GM13976 (cell line): ENCODE results near the gene KLHL5.

Experiments used
- DNase-seq: peaks from one replicate; pipeline ENCODE4 v3.0.0; 2012; ENCODE audit warnings: low spot score
- in situ Hi-C: fragments of 300-500 bp; cut with MboI; formaldehyde crosslinking; loops from one replicate; pipeline ENCODE4 v1.12.0; 2022; ENCODE audit warnings: low sequenced_read_pairs, mixed read lengths, inconsistent platforms; ENCODE audit not compliant: unreplicated experiment
- TF ChIP-seq, protein P1 (sequence below): IDR thresholded peaks from 2 replicates; pipeline ENCODE4 v1.5.1; 2012; ENCODE audit warnings: borderline replicate concordance, mild to moderate bottlenecking; ENCODE audit not compliant: insufficient read depth; ENCODE audit errors: extremely low read depth, missing control alignments, control extremely low read depth

KLHL5 gene

GRCh38 chr4:39061457-39061856 is 575 bp upstream of the KLHL5 start:
- TF ChIP-seq, protein P1, sequence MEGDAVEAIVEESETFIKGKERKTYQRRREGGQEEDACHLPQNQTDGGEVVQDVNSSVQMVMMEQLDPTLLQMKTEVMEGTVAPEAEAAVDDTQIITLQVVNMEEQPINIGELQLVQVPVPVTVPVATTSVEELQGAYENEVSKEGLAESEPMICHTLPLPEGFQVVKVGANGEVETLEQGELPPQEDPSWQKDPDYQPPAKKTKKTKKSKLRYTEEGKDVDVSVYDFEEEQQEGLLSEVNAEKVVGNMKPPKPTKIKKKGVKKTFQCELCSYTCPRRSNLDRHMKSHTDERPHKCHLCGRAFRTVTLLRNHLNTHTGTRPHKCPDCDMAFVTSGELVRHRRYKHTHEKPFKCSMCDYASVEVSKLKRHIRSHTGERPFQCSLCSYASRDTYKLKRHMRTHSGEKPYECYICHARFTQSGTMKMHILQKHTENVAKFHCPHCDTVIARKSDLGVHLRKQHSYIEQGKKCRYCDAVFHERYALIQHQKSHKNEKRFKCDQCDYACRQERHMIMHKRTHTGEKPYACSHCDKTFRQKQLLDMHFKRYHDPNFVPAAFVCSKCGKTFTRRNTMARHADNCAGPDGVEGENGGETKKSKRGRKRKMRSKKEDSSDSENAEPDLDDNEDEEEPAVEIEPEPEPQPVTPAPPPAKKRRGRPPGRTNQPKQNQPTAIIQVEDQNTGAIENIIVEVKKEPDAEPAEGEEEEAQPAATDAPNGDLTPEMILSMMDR: no peak
- no peak for DNase-seq
- in situ Hi-C loops: no loop called here

DNA sequence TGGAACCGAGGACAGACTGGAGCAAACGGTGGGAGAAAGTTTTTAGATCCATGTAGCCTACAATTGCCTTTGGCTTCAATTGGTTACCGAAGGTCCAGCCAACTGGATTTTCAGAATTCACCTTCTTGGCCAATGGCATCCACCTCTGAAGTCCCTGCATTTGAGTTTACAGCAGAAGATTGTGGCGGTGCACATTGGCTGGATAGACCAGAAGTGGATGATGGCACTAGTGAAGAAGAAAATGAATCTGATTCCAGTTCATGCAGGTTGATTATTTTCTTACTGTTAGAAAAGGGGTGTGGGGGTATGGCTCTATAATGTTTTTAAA is 702 bp downstream of the KLHL5 start:
- TF ChIP-seq, protein P1: no peak
- in situ Hi-C loops: no loop called here
- no peak for DNase-seq

- TF ChIP-seq, protein P1: no peak
- no peak for DNase-seq
- in situ Hi-C loops: no loop called here
These were observed 1.4 kb downstream of the KLHL5 start for GRCh38 chr4:39063430-39063829.

DNA sequence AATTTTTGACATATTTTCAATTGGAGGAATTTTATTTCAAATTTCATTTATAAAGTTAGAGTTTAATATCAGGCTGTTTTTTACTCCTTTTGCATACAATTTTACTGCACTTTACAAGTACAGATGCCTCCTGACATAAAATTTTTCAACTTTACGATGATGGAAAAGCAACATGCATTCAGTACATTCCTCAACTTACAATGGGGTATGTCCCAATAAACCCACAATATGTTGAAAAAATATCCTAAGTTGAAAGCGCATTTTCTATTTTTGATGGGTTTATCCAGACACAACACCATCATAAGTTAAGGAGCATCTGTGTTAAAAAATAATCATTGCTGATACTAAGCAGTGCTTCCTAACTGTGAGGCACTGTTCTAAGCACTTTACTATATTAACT is 4.3 kb downstream of the KLHL5 start:
- in situ Hi-C loops: no loop called here
- DNase-seq: no peak
- TF ChIP-seq, protein P1: no peak

DNA sequence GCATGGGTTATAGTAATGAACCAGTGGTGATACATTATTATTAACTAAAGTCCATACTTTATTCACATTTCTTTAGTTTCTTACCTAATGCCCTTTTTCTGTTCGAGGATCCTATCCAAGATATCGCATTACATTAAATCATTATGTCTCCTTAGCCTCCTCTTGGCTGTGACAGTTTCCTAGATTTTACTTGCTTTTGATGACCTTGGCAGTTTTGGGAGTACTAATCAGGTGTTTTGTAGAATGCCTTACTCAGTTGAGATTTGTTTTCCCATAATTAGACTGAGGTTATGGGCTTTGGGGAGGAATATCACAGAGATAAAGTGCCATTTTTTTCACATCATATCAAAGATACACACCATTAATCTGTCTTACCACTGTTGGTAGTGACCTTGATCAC is 5.0 kb downstream of the KLHL5 start:
- TF ChIP-seq, protein P1: no peak
- DNase-seq: no peak
- in situ Hi-C loops: no loop called here

GRCh38 chr4:39067451-39067850 is 5.4 kb downstream of the KLHL5 start:
- in situ Hi-C loops: no loop called here

More at GRCh38 chr4:39067451-39067850, 5.4 kb downstream of the KLHL5 start:
- DNase-seq: no peak
- TF ChIP-seq, protein P1: no peak
